GM19397 (cell line): ENCODE data around the gene CACHD1.
"Not testable (repeated sequence)": the region's sequence is repeated elsewhere in the genome, so short reads cannot be mapped to it uniquely, and the experiment has no call there.

Experiments used
- ATAC-seq: cut with Tn5 transposase; IDR thresholded peaks from one replicate; pipeline ENCODE4 v1.9.1; 2021; ENCODE audit warnings: mild to moderate bottlenecking, moderate library complexity; ENCODE audit not compliant: unreplicated experiment

Gene CACHD1

DNA sequence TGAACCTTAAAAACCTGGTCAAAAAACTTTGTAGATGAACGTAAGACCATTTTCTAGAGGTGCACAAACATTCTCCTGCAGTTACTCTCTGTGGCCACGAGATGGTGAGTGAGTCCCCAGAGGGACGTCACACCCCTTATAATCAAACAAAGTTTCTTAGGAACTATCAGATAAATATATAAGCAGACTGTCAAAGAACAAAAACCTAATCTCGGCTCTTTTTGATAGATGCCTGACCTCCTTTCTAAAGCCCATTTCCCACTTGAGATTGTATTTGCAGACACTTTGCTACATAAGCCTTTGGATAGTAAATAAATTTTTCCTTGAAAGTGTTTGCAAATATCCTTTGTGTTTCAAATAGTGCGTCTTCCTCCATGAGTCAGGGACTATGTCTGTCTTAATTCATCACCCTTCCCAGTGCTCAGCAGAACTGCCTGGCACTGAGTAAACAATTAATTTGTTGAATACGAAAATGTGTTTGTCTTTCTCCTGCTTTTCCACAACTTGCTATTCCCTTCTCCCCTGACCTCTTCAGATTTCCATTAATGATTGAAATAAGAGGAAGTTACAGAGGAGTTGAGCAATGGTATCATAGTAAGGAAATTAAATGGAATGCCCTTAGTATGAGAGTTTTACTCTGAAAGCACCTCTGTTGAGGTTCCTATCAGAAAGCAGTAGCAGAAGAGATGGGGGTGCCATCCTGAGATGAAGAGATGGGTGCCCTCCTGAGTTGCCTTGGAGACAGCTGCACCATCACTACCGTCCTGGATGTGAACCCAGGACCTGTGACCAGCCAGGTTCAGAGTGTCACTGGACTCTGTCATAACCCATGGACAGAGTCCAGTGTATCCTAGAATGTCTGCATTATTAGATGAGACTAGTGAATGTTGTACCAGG is 217.1 kb downstream of the CACHD1 start:
- ATAC-seq = no peak

DNA sequence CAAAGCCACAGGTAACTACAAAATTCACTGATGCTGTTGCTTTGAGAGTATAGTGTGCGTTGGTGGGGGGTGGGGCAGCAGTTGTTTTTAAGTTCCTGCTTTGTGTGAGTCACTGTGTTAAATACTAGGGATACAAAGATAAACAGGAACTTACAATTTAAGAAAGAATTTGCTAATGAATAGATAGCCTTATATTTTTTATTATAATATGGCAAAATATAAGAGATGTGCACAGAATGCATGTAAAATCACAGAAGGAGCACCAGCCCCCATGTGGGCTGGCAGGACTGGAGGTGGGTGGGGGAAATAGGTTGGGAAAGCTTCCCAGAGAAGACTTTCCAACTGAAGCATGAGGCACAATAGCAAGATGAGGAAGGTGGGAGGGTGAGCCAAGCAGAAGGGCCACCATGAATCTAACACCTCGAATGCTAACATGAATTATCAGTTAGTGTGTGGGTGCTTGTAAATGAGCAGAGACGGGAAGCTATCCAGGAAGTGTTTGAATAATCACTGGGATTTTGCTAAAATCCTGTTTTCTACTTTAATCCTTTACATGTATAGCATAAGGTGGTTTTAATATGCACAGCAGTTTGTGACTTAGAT is 217.9 kb downstream of the CACHD1 start:
- ATAC-seq = no peak

- no peak for ATAC-seq
These were observed 221.7 kb downstream of the CACHD1 start for GRCh38 chr1:64691626-64692025.

DNA sequence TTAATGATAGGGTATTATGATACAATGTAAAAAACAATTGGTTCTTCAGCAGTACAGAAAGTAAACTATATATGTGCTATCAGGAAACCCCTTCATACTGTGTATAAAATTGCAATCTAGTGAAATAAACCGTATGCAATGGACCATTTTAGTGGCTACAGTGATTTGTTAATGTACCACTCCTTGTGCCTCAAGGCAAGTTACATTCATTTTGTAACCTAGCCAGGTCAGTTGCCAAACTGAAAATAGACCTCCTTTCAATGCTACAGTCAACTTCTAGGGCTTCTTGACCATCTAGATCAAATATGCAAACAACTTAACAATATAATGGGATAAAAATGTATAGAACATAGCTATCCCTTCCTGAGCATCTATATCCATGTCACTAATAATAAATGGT is 223.0 kb downstream of the CACHD1 start:
- ATAC-seq = no peak

DNA sequence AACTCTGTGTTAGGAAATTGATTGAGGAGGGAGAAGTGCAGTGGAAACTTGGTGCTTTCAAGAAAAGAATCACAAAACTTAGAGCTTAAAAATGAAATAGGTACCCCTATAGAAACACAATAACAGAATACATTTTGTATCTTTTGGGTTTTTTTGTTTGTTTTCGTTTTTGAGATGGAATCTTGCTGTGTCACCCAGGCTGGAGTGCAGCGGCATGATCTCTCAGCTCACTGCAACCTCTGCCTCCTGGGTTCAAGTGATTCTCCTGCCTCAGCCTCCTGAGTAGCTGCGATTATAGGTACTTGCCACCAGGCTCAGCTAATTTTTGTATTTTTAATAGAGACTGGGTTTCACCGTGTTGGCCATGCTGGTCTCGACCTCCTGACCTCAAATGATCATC is 223.5 kb downstream of the CACHD1 start:
- no peak for ATAC-seq

DNA sequence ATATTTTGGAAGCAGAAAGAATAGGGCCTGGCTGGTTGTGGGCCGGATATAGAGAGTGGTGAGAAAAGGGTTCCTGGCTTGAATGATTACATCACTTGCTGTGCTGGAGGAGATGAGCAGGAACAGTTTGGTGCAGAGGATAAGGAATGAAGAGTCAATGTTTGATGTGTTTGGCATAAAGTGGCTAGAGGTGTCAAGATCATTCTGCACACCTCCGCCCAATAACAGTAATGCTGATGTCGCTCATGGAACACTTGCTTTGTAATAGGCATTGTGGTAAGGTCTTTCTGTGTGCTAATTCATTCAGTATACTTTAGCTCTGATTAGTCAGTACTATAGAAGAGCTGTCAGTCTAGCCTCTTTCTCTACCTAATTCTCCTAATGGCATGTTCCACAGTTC is 226.9 kb downstream of the CACHD1 start:
- no peak for ATAC-seq

DNA sequence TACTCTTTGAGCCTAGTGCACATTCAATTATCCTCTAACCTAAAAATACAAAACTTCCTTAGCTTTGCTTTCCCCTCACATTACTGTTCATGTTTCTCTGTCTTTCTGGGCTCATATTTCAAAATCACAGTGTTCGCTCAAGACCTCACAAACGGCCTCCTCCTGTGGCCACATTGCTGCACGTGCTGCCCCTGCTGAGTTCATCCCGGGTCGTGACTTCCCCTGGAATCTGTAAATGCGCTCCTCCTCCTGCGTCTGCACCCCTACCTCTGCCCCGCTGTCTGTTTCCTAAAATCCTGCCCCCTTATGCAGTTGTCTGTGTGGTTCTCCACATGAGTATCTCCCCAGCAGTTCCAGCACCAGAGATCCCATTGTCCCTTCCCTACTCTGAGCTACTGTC is 229.4 kb downstream of the CACHD1 start:
- no peak for ATAC-seq

GRCh38 chr1:64701071-64701470 is 231.1 kb downstream of the CACHD1 start:
- ATAC-seq = no peak

DNA sequence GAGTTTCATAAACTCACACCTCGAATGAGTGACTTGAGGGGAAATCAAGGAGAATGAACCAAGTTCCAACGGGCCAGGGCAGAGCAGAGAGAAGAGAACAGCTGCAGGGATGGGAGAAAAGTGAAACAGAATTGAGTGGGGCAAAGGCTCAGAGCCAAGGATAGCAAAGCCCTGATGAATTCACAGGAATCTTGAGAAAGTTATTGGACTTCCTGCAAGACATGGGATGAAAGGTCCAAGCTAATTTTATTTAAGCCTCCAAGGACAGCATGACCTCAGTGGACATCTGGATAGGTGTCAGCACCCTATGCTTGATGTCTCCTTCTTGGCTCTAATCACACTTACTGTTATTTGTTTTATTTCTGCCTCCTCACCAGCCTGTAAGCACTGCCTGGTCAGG is 232.0 kb downstream of the CACHD1 start:
- ATAC-seq = no peak

DNA sequence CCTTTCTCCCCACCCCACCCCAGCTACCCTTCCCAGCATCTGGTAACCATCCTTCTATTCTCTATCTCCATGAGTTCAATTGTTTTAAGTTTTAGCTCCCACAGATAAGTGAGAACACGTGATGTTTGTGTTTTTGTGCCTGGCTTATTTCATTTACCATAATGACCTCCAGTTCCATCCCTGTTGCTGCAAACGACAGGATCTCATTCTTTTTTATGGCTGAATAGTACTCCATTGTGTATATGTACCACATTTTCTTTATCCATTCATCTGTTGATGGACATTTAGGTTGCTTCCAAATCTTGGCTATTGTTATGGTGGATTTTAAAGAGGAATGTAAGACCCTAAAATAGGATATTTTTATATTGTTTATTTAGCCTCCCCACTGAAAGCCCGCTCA is 232.7 kb downstream of the CACHD1 start:
- ATAC-seq = not testable (repeated sequence)

DNA sequence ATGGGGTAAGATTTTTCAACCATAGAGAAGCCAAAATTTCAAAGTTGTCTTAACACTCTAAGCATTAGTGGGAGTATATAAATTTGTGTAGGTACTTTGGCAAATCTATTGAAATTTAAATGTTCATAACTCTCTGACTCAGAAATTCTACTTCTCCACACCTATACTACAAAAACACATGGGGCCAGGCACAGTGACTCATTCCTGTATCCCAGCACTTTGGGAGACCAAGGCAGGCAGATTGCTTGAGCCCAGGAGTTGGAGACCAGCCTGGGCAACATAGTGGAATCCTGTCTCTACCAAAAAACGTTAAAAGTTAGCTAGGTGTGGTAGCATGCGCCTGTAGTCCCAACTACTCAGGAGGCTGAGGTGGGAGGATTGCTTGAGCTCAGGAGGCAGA is 233.7 kb downstream of the CACHD1 start:
- no peak for ATAC-seq

- ATAC-seq = no peak
These were observed 235.7 kb downstream of the CACHD1 start for GRCh38 chr1:64705591-64705990.

- ATAC-seq = no peak
These were observed 241.3 kb downstream of the CACHD1 start for GRCh38 chr1:64711266-64711665.

DNA sequence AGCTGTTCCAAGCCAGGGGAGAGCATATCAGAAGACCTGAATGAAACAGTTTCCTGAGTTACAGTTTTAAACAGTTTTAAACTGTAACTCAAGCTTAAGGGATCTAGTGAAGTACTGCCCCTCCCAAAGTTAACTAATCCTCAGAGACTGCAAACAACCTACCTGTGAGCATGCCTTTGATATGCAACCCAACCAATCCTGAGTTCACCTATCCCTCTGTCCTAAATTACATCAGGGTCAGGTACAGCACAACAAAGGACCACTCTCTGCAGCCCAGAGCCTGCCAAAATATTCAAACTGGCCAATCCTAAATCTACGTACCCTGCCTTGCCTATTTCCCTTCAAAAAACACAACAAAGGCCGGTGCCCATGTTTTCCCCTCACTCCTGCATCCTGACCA is 242.1 kb downstream of the CACHD1 start:
- no peak for ATAC-seq

- ATAC-seq = no peak
These were observed 245.3 kb downstream of the CACHD1 start for GRCh38 chr1:64715186-64715585.

DNA sequence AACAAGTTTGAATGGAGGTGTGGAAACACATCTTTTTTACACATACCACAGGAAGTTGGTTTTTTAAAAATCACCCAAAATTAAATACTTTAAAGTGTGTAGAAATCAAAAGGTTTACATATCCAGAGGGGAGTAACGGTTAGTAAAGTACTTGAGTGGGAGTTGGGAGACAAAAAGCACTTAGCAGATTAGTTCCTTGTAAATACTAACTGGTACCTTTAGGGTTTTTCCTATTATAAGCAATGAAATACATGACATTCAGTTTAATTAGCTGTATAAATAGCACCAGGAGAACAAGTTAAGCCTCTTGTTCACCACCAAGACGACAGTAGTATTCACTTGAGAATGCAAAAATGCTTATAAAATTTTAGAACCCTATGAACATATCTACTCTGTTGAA is 251.2 kb downstream of the CACHD1 start:
- ATAC-seq = no peak

- no peak for ATAC-seq
These were observed 251.7 kb downstream of the CACHD1 start for GRCh38 chr1:64721576-64722145.

DNA sequence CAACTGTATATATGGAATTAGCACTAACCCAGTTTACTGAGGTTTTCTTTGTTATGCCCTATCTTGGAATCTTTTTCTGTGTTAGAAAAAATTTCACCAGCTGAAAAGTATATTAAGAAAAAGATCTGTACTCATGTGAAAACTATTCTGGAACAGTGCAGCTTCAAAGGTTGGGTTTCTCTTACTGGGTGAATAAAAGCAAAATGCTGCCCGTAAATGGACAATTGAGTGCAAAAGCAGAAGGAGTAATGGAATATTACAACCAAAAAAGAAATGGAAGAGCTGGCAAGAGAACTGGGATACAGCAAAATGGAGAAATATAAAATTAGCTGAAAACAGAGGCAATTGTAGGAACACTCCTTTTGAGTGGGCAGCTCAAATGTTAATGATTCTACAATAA is 257.9 kb downstream of the CACHD1 start:
- ATAC-seq = no peak

- ATAC-seq = no peak
These were observed 263.8 kb downstream of the CACHD1 start for GRCh38 chr1:64733581-64734286.

GRCh38 chr1:64734287-64734652 is 264.3 kb downstream of the CACHD1 start:
- ATAC-seq = no peak

- not testable (repeated sequence) for ATAC-seq
These were observed 270.8 kb downstream of the CACHD1 start for GRCh38 chr1:64740687-64741086.
